ENCODE data around the gene HTR3D. TPM values are rescaled to one million over a fixed set of nuclear protein-coding genes. Genes with fewer than 3 reads are reported as not detected.

Gene HTR3D
- total RNA-seq, 4 donors from 2014 or later = not detected

GRCh38 chr3:184081116-184081830 lies 49.7 kb downstream of the HTR3D start:
- no peak for TF ChIP-seq CTCF (IDR thresholded peaks at IDR 0.05; ENCODE audit: low read depth)

- TF ChIP-seq CTCF (IDR thresholded peaks at IDR 0.05; ENCODE audit: low read depth) = no peak
Observed at GRCh38 chr3:184082034-184082433, 50.5 kb downstream of the HTR3D start.

GRCh38 chr3:184082465-184082864 lies 50.9 kb downstream of the HTR3D start:
- TF ChIP-seq CTCF (IDR thresholded peaks at IDR 0.05; ENCODE audit: low read depth) = no peak

GRCh38 chr3:184085389-184085852 lies 53.9 kb downstream of the HTR3D start:
- TF ChIP-seq CTCF (IDR thresholded peaks at IDR 0.05; ENCODE audit: low read depth) = no peak

Small RNAs within 50 kb of the gene (small RNA-seq; reads per million reads assigned to genes)
- 0.49 reads per million for gene RF00019

Other genes starting within 250 kb of the HTR3D start
- 1 to 10 TPM in 2 of 4 donors, under 1 TPM in 1, not detected in 1; 0.38 to 2.0 (median 1.0) TPM for gene MAP6D1, start 206.2 kb upstream of the HTR3D start, total RNA-seq
- gene PARL, start 146.9 kb upstream of the HTR3D start, total RNA-seq = 10 to 100 TPM; 43.4 to 66.4 (median 44.5) TPM
- 10 to 100 TPM; 17.9 to 61.9 (median 28.1) TPM for gene ABCC5, start 13.9 kb upstream of the HTR3D start, total RNA-seq
- not detected for gene HTR3C, start 21.3 kb downstream of the HTR3D start, total RNA-seq
- gene HTR3E, start 65.3 kb downstream of the HTR3D start, total RNA-seq = not detected
- 10 to 100 TPM; 29.8 to 31.9 (median 31.2) TPM for gene EIF2B5, start 103.6 kb downstream of the HTR3D start, total RNA-seq
- gene DVL3, start 123.6 kb downstream of the HTR3D start, total RNA-seq = 10 to 100 TPM; 18.9 to 57.3 (median 32.6) TPM
- 100 to 1,000 TPM; 178 to 227 (median 198) TPM for gene AP2M1, start 143.1 kb downstream of the HTR3D start, total RNA-seq
- 10 to 100 TPM; 40.8 to 72.5 (median 54.0) TPM for gene ABCF3, start 154.5 kb downstream of the HTR3D start, total RNA-seq
- gene VWA5B2, start 197.8 kb downstream of the HTR3D start, total RNA-seq = not detected
- 10 to 100 TPM; 23.3 to 53.7 (median 47.9) TPM for gene ALG3, start 217.2 kb downstream of the HTR3D start, total RNA-seq
- gene EEF1AKMT4, start 217.9 kb downstream of the HTR3D start, total RNA-seq = 1 to 10 TPM; 3.4 to 5.5 (median 4.3) TPM
- not detected for gene CAMK2N2, start 229.8 kb downstream of the HTR3D start, total RNA-seq
- not detected for gene ECE2, start 244.3 kb downstream of the HTR3D start, total RNA-seq

Data from subcutaneous adipose tissue (tissue), 4 donors.